HCEC 1CT (cell line): ENCODE data around the gene HS3ST5.
A peak's percentile ranks its signal among the peaks of the same experiment; 100 is the strongest.
"Not testable (repeated sequence)": the region's sequence is repeated elsewhere in the genome, so short reads cannot be mapped to it uniquely, and the experiment has no call there.

Experiments used
- DNase-seq: peaks from one replicate; pipeline ENCODE4 v3.0.0-alpha.2; 2017

Gene HS3ST5

GRCh38 chr6:114039841-114040240 is 303.0 kb downstream of the HS3ST5 start:
- DNase-seq = no peak

- no peak for DNase-seq
Measured at GRCh38 chr6:114033606-114034005, 309.2 kb downstream of the HS3ST5 start.

- no peak for DNase-seq
Measured at GRCh38 chr6:114032721-114033120, 310.1 kb downstream of the HS3ST5 start.

- no peak for DNase-seq
Measured at GRCh38 chr6:114030767-114031166, 312.1 kb downstream of the HS3ST5 start.

GRCh38 chr6:114024746-114025145 is 318.1 kb downstream of the HS3ST5 start:
- peak; percentile 66 for DNase-seq

GRCh38 chr6:114020196-114020595 is 322.6 kb downstream of the HS3ST5 start:
- no peak for DNase-seq

GRCh38 chr6:114017146-114017545 is 325.7 kb downstream of the HS3ST5 start:
- not testable (repeated sequence) for DNase-seq

- DNase-seq = not testable (repeated sequence)
Measured at GRCh38 chr6:114014106-114014505, 328.7 kb downstream of the HS3ST5 start.

GRCh38 chr6:114011486-114011885 is 331.3 kb downstream of the HS3ST5 start:
- DNase-seq = not testable (repeated sequence)

GRCh38 chr6:114010540-114010939 is 332.3 kb downstream of the HS3ST5 start:
- no peak for DNase-seq

- DNase-seq = no peak
Measured at GRCh38 chr6:114009192-114009591, 333.6 kb downstream of the HS3ST5 start.

GRCh38 chr6:114008331-114008730 is 334.5 kb downstream of the HS3ST5 start:
- DNase-seq = no peak

GRCh38 chr6:114007516-114007915 is 335.3 kb downstream of the HS3ST5 start:
- DNase-seq = no peak
